Lower lobe of right lung (tissue), 2 donors: ENCODE measurements around the gene TMEM43. TPM values are rescaled to one million over a fixed set of nuclear protein-coding genes. Genes with fewer than 3 reads are reported as not detected.

Experiments used
- ATAC-seq, 2 donors: fragments of 200-7000 bp; cut with Tn5 transposase; one replicate each; pipeline ENCODE4 v1.9.1; 2020 to 2022; ENCODE audit warnings: mild to moderate bottlenecking in 2 of 2, moderate library complexity in 2 of 2
- DNase-seq: peaks from one replicate; pipeline ENCODE4 v3.0.0-alpha.2; 2020
- H3K27ac ChIP-seq: fragments of 200-600 bp; one replicate; pipeline ENCODE4 v1.8.0; 2022
- H3K27me3 ChIP-seq: fragments of 200-600 bp; one replicate; pipeline ENCODE4 v1.8.0; 2022; ENCODE audit warnings: low read depth
- H3K36me3 ChIP-seq: fragments of 200-600 bp; one replicate; pipeline ENCODE4 v1.8.0; 2022; ENCODE audit warnings: mild to moderate bottlenecking
- H3K4me1 ChIP-seq: fragments of 200-600 bp; one replicate; pipeline ENCODE4 v1.8.0; 2022
- H3K4me3 ChIP-seq: fragments of 200-600 bp; one replicate; pipeline ENCODE4 v1.8.0; 2022; ENCODE audit warnings: mild to moderate bottlenecking
- H3K9me3 ChIP-seq: fragments of 200-600 bp; one replicate; pipeline ENCODE4 v1.8.0; 2022
- CTCF ChIP-seq: fragments of 200-600 bp; IDR thresholded peaks from one replicate; pipeline ENCODE4 v1.8.0; 2022; ENCODE audit warnings: antibody characterized with exemption, mild to moderate bottlenecking
- intact Hi-C: fragments of 100-400 bp; cut with DNase I; formaldehyde crosslinking; loops from one replicate; pipeline ENCODE4 v1.11.0; 2022
- total RNA-seq: library from RNA; stranded (reverse); fragmentation: NEBNext Ultra II Directional; extraction: Animal tissue kit (Norgen Biotek cat#: 25700); gene quantifications from one replicate; pipeline ENCODE4 v1.2.1, GENCODE V29; 2021
- donor health status: DM: no; HTN: yes; CAD: no; lungs with severe emphysema.

Gene TMEM43
- total RNA-seq, 1 donor from 2014 or later = 73.7 TPM

DNA sequence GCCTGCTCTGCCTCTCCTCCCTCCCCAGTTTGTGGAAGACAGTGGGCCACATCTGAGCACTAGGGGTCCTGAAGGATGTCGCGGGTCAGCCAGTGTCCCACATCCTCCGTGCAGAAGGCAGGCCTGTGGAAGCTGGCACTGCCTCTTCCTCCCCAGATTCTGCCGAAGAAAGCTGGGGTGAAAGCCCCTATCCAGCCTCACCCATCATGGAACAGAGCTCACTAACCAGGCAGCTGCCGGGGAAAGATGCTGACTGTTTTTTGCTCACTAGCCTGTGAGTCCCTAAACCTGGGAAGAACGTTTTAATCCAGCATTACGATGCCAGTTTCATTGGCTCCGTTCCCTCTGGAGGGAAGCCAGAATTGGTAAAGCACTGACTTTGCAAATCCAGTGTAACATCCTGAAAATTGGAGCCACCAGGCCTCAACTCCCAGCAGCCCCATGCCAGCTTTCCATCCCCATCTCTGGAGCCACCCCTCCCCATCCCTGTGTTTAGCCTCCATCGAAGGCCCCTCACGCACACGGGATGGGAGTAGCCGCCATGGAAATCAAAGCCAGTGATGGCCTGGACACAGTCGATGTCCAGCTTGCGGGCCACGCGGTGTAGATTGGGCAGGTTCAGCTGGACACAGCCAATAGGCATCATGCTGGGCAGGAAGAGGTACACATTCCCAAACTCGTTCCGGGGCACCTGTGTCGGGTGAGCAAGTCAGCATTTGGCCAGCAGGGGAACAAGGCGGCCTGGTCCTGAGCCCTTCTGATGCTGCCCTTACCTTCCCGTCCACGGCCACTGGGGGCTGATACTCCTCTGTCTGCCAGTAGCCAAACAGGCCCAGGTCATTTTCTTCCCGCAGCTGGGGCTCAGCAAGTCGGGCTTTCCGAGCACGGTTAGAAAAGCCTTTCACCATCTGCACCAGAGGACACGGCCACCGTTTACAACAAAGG, 23.5 kb downstream of the TMEM43 start:
- H3K9me3 ChIP-seq = no peaks in the 10 kb centered on the region

DNA sequence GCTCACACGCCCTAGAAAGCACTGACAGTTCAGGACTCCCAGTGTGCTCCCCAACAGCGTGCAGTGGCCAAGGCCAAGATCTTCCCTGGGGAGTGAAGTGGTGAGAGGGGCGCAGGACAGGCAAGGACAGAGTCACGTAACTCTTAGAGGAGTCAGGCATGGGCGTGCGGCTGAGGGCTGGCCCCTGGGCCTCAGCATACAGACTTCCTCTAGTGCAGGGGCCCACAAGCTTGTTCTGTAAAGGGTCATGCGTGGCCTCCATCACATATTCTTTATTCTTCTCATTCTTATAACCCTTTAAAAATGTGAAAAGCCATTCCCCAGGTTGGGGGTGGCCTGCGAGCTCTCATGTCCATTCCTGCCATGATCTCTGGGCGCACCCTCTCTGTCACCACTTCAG, 25.2 kb downstream of the TMEM43 start:
- Histone ChIP-seq H3K27me3 (no peaks in the 10 kb centered on the region), H3K9me3 (no peaks in the 10 kb centered on the region), H3K27ac (no peak overlapping the region), H3K4me1 (peaks cover 25% of the 10 kb centered on the region), H3K4me3 (no peak overlapping the region), H3K36me3 (peaks cover 91% of the 10 kb centered on the region)
- DNase-seq = no peak
- intact Hi-C loops = no loop called here
- ATAC-seq = no peak
- TF ChIP-seq CTCF = no peak

More for the DNA sequence above, 23.5 kb downstream of the TMEM43 start:
- Histone ChIP-seq H3K27me3 (no peaks in the 10 kb centered on the region), H3K4me3 (no peak overlapping the region), H3K4me1 (peaks cover 40% of the 10 kb centered on the region), H3K27ac (peak overlapping the region; percentile 31), H3K36me3 (peaks cover 78% of the 10 kb centered on the region)
- DNase-seq = no peak
- no peak for TF ChIP-seq CTCF
- intact Hi-C loops = no loop called here
- ATAC-seq = no peak

GRCh38 chr3:14150491-14151230, 25.8 kb downstream of the TMEM43 start:
- no peak for TF ChIP-seq CTCF
- intact Hi-C loops = no loop called here
- H3K27ac ChIP-seq = no peak overlapping the region
- peaks cover 88% of the 10 kb centered on the region for H3K36me3 ChIP-seq
- DNase-seq (no peak), ATAC-seq (no peak)
- H3K4me3 ChIP-seq = no peak overlapping the region
- H3K27me3 ChIP-seq = no peaks in the 10 kb centered on the region
- H3K9me3 ChIP-seq = no peaks in the 10 kb centered on the region
- H3K4me1 ChIP-seq = peaks cover 19% of the 10 kb centered on the region

DNA sequence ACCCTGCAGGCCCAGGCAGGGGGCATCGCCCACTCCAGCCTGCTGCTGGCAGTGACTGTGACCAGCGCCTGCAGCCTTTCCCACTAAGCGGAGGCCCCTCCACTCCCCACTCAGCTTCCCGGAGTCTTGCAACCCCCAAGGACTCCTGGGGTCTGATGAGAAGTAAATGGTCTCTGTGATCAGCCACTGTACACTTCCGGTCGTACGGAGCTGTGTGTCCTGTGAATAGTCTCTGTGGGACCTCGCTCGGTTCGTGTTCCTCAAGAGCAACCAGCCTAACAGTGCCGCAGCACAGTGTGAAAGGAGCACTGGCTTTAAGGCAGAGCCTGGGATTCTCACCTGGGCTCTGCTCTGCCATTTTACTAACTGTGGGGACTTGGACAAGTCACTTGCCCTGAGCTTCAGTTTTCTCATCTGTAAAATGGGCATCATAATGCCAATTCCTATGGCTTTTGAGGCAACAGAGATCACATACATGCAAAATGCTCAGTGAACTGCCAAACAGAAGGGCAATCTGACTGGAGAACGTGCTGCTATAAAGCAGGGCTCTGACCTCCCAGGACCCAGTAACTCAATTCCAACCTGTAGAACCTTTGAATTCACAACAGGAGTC, 26.7 kb downstream of the TMEM43 start:
- peak overlapping the region; percentile 31 for H3K27ac ChIP-seq
- peaks cover 11% of the 10 kb centered on the region for H3K4me1 ChIP-seq
- ATAC-seq (no peak), DNase-seq (no peak)
- no peaks in the 10 kb centered on the region for H3K27me3 ChIP-seq
- no peak for TF ChIP-seq CTCF
- H3K36me3 ChIP-seq = peaks cover 88% of the 10 kb centered on the region
- intact Hi-C loops = no loop called here
- no peak overlapping the region for H3K4me3 ChIP-seq
- no peaks in the 10 kb centered on the region for H3K9me3 ChIP-seq

DNA sequence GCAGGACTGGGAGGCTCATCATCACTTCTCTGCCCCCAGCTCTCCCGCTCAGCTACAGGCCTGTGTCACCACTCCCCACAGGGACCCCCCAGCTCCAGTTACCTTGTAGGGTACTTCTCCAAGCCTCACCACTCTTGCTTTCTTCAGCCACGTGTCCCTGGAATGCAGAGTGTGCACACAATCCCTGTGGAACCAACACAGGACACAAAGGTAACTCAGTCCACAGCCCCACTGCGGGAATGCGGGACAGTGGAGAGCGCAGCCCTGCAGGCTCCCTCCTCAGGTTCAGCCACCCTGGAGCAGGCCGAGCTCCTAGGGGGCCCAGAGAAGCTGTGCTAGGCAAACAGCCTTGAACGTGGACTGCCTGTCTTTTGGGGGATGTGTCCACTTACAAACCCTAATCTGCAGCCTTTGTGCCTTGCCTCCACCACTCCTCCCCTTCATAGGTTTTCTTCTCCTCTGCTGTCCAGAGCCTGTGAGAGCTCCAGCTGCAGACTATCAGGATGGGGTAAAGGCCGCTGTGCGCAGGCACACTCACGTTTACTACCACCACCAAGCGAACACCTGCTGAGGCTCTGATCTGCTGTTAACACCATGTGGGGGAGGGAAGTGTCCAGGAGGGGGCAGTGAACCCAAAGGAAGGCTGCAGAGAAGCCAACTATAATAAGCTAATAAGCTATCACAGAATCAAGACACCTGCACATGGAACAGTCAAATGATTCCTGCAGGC, 27.5 kb downstream of the TMEM43 start:
- Histone ChIP-seq H3K4me3 (no peak overlapping the region), H3K9me3 (no peaks in the 10 kb centered on the region), H3K36me3 (peaks cover 88% of the 10 kb centered on the region), H3K4me1 (peaks cover 6% of the 10 kb centered on the region), H3K27ac (no peak overlapping the region), H3K27me3 (no peaks in the 10 kb centered on the region)
- no peak for TF ChIP-seq CTCF
- intact Hi-C loops = no loop called here
- ATAC-seq = no peak
- DNase-seq = no peak
